Prostate gland (tissue), 2 donors: ENCODE measurements around the gene SYNM. TPM values are rescaled to one million over a fixed set of nuclear protein-coding genes. Genes with fewer than 3 reads are reported as not detected.

Experiments used
- DNase-seq: peaks from one replicate; pipeline ENCODE4 v3.0.0-alpha.2; 2019; ENCODE audit warnings: low spot score
- H3K27ac ChIP-seq, 2 donors: fragments of 200-600 bp; sonication (generic); 2 replicates each; pipeline ENCODE4 v1.5.1; 2017 to 2019
- H3K27me3 ChIP-seq: fragments of 200-600 bp; sonication (generic); replicated peaks from 2 replicates; pipeline ENCODE4 v1.5.1; 2019; ENCODE audit not compliant: insufficient read depth
- H3K36me3 ChIP-seq, 2 donors: fragments of 200-600 bp; sonication (generic); 1 replicate in 1 of 2; 2 replicates in 1 of 2; pipeline versions ENCODE4 v1.5.1 to v1.8.1; 2017 to 2019
- H3K4me1 ChIP-seq: fragments of 200-600 bp; sonication (generic); replicated peaks from 2 replicates; pipeline ENCODE4 v1.5.1; 2019
- H3K4me3 ChIP-seq, 2 donors: fragments of 200-600 bp; sonication (generic); 2 replicates each; pipeline ENCODE4 v1.5.1; 2017 to 2019
- H3K9me3 ChIP-seq: fragments of 200-600 bp; sonication (generic); 2 replicates; pipeline ENCODE4 v1.5.1; 2017
- POLR2A ChIP-seq: fragments of 450-650 bp; IDR thresholded peaks from one replicate; pipeline ENCODE4 v1.6.1; 2016; ENCODE audit warnings: antibody characterized with exemption, mild to moderate bottlenecking
- POLR2AphosphoS5 ChIP-seq: sonication (generic); formaldehyde crosslinking; IDR thresholded peaks from one replicate; pipeline ENCODE4 v1.6.1; 2017; ENCODE audit warnings: antibody characterized with exemption
- WGBS: methylation state at CpG from one replicate; pipeline ENCODE4 v1.1.5; 2018; 5-methylcytosine and 5-hydroxymethylcytosine counted together
- intact Hi-C: fragments of 100-400 bp; cut with DNase I; formaldehyde crosslinking; loops from one replicate; pipeline ENCODE4 v1.14.2; 2022
- total RNA-seq, 2 donors: library from RNA; depleted of rRNA; stranded (reverse); fragments of >200 nt; gene quantifications; one replicate each; pipeline ENCODE4 v1.1.0, GENCODE V29; 2016
- TF ChIP-seq, protein P1 (sequence below), 4 experiments: fragments of 200-600 bp in 2 of 4; fragments of 450-650 bp in 2 of 4; sonication (generic) in 2 of 4; IDR thresholded peaks; 1 replicate in 3 of 4; 2 replicates in 1 of 4; pipeline ENCODE4 v1.5.1; 2016 to 2019; ENCODE audit warnings: antibody characterized with exemption in 4 of 4, mild to moderate bottlenecking in 2 of 4, moderate library complexity in 2 of 4

SYNM gene
- total RNA-seq, 2 donors from 2014 or later = 181 to 185 TPM

DNA sequence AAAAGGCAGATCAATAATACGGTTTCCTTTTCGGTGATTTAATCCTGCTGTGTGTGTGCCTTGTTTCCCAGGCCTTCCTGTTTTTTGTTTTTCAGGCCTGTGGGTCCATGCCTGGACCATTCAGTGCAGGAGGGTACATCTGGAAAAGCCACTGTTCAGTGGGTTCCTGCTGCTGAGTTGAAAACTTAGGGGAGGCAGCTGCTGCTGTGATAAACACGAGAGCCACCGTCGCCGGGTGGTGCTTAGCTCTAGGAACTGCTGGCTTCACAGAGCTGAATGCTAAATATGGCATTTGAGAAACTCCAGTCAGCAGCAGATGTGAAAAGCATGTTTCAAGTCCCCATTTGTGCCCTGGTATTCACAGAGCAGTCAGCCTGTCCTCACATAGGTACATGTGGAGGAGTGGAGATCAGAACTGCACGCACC, 44.0 kb downstream of the SYNM start:
- Histone ChIP-seq H3K36me3 (no peaks in the 10 kb centered on the region), H3K9me3 (no peaks in the 10 kb centered on the region), H3K27ac (peak overlapping the region; percentile 37 to 39), H3K4me1 (peaks cover 1% of the 10 kb centered on the region), H3K4me3 (no peak overlapping the region), H3K27me3 (no peaks in the 10 kb centered on the region)
- 67% methylated on average over 7 of the region's 7 CpGs for WGBS
- no peak for DNase-seq
- TF ChIP-seq POLR2AphosphoS5 (no peak), POLR2A (no peak)
- TF ChIP-seq, protein P1, sequence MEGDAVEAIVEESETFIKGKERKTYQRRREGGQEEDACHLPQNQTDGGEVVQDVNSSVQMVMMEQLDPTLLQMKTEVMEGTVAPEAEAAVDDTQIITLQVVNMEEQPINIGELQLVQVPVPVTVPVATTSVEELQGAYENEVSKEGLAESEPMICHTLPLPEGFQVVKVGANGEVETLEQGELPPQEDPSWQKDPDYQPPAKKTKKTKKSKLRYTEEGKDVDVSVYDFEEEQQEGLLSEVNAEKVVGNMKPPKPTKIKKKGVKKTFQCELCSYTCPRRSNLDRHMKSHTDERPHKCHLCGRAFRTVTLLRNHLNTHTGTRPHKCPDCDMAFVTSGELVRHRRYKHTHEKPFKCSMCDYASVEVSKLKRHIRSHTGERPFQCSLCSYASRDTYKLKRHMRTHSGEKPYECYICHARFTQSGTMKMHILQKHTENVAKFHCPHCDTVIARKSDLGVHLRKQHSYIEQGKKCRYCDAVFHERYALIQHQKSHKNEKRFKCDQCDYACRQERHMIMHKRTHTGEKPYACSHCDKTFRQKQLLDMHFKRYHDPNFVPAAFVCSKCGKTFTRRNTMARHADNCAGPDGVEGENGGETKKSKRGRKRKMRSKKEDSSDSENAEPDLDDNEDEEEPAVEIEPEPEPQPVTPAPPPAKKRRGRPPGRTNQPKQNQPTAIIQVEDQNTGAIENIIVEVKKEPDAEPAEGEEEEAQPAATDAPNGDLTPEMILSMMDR (IDR thresholded peaks at IDR 0.05) = no peak
- intact Hi-C loops = no loop called here

DNA sequence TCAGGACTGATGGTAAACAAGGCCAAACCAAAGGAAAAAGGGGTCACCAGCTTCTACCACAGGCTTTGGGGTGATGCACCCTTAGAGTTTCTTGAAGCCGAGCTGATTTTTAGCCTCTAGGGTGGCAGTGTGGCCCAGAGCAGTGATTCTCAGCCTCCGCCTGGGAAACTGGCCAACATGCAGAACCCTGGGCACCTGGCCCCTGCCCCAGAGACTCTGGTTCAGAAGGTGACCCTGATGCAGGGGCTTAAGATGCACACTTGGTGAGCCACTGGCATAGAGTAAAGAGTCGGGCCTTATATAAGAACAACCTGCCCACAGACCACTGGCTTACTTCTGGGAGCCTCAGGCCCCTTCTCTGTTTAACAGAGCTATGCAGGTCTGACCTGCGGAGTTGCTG, 44.5 kb downstream of the SYNM start:
- no peaks in the 10 kb centered on the region for H3K36me3 ChIP-seq
- DNase-seq = no peak
- H3K27me3 ChIP-seq = no peaks in the 10 kb centered on the region
- no peaks in the 10 kb centered on the region for H3K4me1 ChIP-seq
- peak overlapping the region; percentile 37 to 43 for H3K27ac ChIP-seq
- TF ChIP-seq POLR2A (no peak), POLR2AphosphoS5 (no peak)
- TF ChIP-seq, protein P1 (IDR thresholded peaks at IDR 0.05) = no peak
- no peak overlapping the region for H3K4me3 ChIP-seq
- H3K9me3 ChIP-seq = no peaks in the 10 kb centered on the region
- intact Hi-C loops = no loop called here
- WGBS = 91% methylated on average over 4 of the region's 4 CpGs

DNA sequence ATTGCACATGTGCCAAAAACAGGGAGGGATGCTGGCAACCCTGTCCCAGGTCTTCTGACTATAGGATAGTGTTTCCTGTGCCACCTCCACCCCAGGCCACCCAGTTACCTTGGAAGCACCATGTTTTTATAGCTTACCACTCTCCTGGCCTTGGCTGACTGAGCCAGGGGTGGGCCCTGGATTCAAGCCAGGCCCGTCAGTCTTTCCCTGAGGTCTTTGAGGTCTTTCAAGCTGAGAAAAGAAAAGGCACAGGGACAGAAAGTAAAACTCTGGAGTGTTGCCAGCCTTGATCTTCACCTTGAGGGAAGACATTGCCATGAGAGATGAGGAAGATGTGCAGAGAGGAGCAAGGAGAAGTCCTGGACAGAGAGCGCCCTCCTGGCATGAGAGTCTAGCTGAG, 46.3 kb downstream of the SYNM start:
- WGBS = 76% methylated on average over 2 of the region's 2 CpGs
- H3K36me3 ChIP-seq = no peaks in the 10 kb centered on the region
- no peaks in the 10 kb centered on the region for H3K27me3 ChIP-seq
- no peak for DNase-seq
- H3K9me3 ChIP-seq = no peaks in the 10 kb centered on the region
- intact Hi-C loops = no loop called here
- H3K27ac ChIP-seq = no peak overlapping the region
- no peak overlapping the region for H3K4me3 ChIP-seq
- TF ChIP-seq, protein P1 (IDR thresholded peaks at IDR 0.05) = no peak
- TF ChIP-seq POLR2A = no peak
- no peak for TF ChIP-seq POLR2AphosphoS5
- H3K4me1 ChIP-seq = no peaks in the 10 kb centered on the region

DNA sequence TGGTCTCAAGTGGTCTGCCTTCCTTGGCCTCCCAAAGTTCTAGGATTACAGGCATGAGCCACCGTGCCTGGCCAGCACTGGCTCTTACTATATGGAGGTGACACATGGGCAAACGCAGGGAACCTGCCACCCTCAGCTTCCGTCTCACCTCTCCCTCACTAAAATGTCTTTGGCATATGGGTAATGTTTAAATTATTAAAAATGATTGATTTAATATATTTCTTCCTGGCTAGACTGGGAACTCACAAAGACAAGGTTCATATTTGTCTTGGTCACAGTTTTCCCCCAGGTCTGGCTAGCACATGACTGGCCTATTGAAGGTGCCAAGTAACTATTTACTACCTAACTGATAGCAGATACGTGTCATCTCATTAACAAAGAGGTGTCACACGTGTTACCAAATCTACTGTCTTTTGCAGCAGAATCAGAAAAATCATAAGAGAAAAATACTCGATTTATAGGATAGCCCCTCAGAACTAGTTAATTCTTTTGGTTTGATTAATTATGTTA, 48.2 kb downstream of the SYNM start:
- 85% methylated on average over 6 of the region's 6 CpGs for WGBS
- no peak for DNase-seq
- no peak for TF ChIP-seq POLR2AphosphoS5
- no peak for TF ChIP-seq POLR2A
- TF ChIP-seq, protein P1 (IDR thresholded peaks at IDR 0.05) = no peak
- Histone ChIP-seq H3K27ac (no peak overlapping the region), H3K9me3 (no peaks in the 10 kb centered on the region), H3K4me1 (no peaks in the 10 kb centered on the region), H3K36me3 (no peaks in the 10 kb centered on the region), H3K4me3 (no peak overlapping the region), H3K27me3 (no peaks in the 10 kb centered on the region)
- intact Hi-C loops = no loop called here

DNA sequence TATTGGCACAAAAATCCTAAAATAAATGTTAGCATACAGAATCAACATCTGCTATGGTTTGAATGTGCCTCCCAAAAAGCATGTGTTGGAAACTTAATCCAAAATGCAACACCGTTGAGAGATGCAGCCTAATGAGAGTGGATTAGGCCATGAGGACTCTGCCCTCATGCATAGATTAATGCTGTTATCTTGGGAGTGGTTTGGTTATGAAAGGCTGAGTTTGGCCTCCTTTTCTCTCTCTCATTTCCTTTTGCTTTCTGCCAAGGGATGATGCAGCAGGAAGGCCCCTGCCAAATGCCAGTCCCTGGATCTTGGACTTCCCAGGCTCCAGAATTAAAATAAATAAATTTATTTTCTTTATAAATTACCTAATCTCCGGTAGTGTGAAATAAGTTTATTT, 49.4 kb downstream of the SYNM start:
- no peak for TF ChIP-seq POLR2A
- no peak for TF ChIP-seq POLR2AphosphoS5
- TF ChIP-seq, protein P1 (IDR thresholded peaks at IDR 0.05) = no peak
- intact Hi-C loops = no loop called here
- Histone ChIP-seq H3K27me3 (no peaks in the 10 kb centered on the region), H3K4me1 (no peaks in the 10 kb centered on the region), H3K4me3 (no peak overlapping the region), H3K9me3 (no peaks in the 10 kb centered on the region), H3K27ac (no peak overlapping the region), H3K36me3 (no peaks in the 10 kb centered on the region)
- WGBS = 63% methylated on average over 2 of the region's 2 CpGs
- DNase-seq = no peak
